ENCODE results near the gene CEP72. TPM values are rescaled to one million over a fixed set of nuclear protein-coding genes. Genes with fewer than 3 reads are reported as not detected.

CEP72 gene
- total RNA-seq, 2 donors from 2014 or later, result 35.6 to 36.5 TPM

DNA sequence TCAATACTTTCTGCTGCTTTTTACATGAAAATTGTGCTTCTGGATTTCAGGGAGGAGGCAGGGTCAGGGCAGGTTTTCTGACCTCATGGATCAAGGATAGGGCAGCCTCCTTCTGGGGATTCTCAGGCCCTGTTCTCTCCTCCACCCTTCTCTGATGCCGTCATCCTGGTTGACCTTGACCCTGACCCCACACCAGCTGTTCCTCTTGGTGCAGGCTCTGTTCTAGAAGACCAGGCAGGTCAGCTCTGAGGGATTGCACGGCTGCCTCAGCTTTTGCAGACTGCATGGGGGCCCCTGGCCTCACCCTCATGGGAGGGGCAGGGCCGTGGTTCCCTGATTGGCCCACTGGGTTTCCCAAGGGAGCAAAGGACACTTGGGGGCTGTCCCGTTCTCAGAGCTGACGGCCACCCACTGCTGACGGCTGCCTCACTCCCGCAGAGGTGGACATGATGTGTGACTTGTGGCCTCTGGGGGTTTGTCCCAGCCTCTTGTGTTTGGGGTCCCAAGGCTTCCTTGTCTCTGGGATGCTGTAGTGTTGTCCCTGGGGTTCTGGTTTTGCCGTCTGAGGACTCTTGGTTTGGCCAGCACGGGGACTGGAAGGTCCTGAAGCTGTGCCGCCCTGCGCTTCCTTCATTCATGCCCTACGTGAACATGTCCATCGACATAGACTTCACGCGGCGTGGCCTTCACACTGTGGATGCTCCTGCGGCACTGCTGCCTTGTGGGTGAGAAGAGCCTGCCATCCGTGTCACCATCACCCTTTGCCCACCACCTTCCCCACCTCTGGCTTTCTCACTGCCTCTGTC lies 34.5 kb downstream of the CEP72 start:
- Mint-ChIP-seq H3K36me3 (ENCODE audit: low read depth) (peaks cover 28% of the 10 kb centered on the region), H3K4me1 (no peaks in the 10 kb centered on the region), H3K27me3 (ENCODE audit: insufficient read depth) (no peaks in the 10 kb centered on the region), H3K27ac (no peak overlapping the region), H3K4me3 (no peak overlapping the region), H3K9me3 (no peaks in the 10 kb centered on the region)
- Histone ChIP-seq H3K27me3 (ENCODE audit: control insufficient read depth, insufficient read depth, low read length, poor library complexity, severe bottlenecking) (no peaks in the 10 kb centered on the region), H3K4me1 (ENCODE audit: control insufficient read depth, insufficient read depth, low read length) (no peaks in the 10 kb centered on the region), H3K9me3 (ENCODE audit: control insufficient read depth, low read length) (peaks cover 34% of the 10 kb centered on the region), H3K36me3 (ENCODE audit: control insufficient read depth, insufficient read depth, low read length) (peaks cover 56% of the 10 kb centered on the region), H3K27ac (ENCODE audit: low read depth, low read length) (no peak overlapping the region), H3K4me3 (ENCODE audit: low read length) (no peak overlapping the region), H3K9ac (ENCODE audit: extremely low read depth, low read length, poor library complexity, severe bottlenecking) (no peak overlapping the region)
- TF ChIP-seq, protein P1, sequence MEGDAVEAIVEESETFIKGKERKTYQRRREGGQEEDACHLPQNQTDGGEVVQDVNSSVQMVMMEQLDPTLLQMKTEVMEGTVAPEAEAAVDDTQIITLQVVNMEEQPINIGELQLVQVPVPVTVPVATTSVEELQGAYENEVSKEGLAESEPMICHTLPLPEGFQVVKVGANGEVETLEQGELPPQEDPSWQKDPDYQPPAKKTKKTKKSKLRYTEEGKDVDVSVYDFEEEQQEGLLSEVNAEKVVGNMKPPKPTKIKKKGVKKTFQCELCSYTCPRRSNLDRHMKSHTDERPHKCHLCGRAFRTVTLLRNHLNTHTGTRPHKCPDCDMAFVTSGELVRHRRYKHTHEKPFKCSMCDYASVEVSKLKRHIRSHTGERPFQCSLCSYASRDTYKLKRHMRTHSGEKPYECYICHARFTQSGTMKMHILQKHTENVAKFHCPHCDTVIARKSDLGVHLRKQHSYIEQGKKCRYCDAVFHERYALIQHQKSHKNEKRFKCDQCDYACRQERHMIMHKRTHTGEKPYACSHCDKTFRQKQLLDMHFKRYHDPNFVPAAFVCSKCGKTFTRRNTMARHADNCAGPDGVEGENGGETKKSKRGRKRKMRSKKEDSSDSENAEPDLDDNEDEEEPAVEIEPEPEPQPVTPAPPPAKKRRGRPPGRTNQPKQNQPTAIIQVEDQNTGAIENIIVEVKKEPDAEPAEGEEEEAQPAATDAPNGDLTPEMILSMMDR (conservative IDR thresholded peaks at IDR 0.05), result no peak
- no peak for DNase-seq
- WGBS, 2 experiments (ENCODE audit: insufficient coverage in 1 of 2, insufficient read length in 1 of 2), result 95 to 96% methylated on average over 16 to 18 of the region's 18 CpGs

DNA sequence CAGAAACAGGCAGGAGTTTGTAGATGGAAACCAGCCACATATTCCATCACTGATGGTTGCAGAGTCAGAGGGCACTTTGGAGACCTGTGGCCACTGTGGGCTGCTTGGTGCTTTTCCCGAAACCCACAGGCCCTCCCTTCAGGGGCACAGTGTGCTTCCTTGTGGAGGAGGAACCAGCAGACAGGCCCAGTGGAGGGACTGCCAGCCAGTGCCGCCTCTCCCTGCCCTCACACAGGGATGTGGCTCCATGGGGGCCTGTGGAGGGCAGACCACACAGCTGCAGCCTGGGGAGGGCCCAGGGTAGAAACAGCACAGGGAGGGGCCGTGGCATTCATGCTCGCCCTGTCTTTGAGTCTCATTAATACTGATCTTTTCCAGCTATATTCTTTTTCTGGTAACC lies 35.2 kb downstream of the CEP72 start:
- Histone ChIP-seq H3K4me1 (ENCODE audit: control insufficient read depth, insufficient read depth, low read length) (no peaks in the 10 kb centered on the region), H3K9me3 (ENCODE audit: control insufficient read depth, low read length) (peaks cover 34% of the 10 kb centered on the region), H3K9ac (ENCODE audit: extremely low read depth, low read length, poor library complexity, severe bottlenecking) (no peak overlapping the region), H3K4me3 (ENCODE audit: low read length) (no peak overlapping the region), H3K36me3 (ENCODE audit: control insufficient read depth, insufficient read depth, low read length) (peaks cover 61% of the 10 kb centered on the region), H3K27me3 (ENCODE audit: control insufficient read depth, insufficient read depth, low read length, poor library complexity, severe bottlenecking) (no peaks in the 10 kb centered on the region), H3K27ac (ENCODE audit: low read depth, low read length) (no peak overlapping the region)
- no peaks in the 10 kb centered on the region for H3K27me3 Mint-ChIP-seq (ENCODE audit: insufficient read depth)
- WGBS, 2 experiments (ENCODE audit: insufficient coverage in 1 of 2, insufficient read length in 1 of 2), result 93 to 98% methylated on average over 2 to 4 of the region's 4 CpGs
- H3K4me3 Mint-ChIP-seq, result no peak overlapping the region
- TF ChIP-seq, protein P1 (conservative IDR thresholded peaks at IDR 0.05), result no peak
- peaks cover 28% of the 10 kb centered on the region for H3K36me3 Mint-ChIP-seq (ENCODE audit: low read depth)
- DNase-seq, result no peak
- H3K27ac Mint-ChIP-seq, result no peak overlapping the region
- H3K4me1 Mint-ChIP-seq, result no peaks in the 10 kb centered on the region
- peaks cover 1% of the 10 kb centered on the region for H3K9me3 Mint-ChIP-seq

- Mint-ChIP-seq H3K36me3 (ENCODE audit: low read depth) (peaks cover 28% of the 10 kb centered on the region), H3K27me3 (ENCODE audit: insufficient read depth) (no peaks in the 10 kb centered on the region), H3K9me3 (peaks cover 1% of the 10 kb centered on the region), H3K27ac (no peak overlapping the region), H3K4me3 (no peak overlapping the region), H3K4me1 (no peaks in the 10 kb centered on the region)
- DNase-seq, result no peak
- 95 to 98% methylated on average over 6 to 9 of the region's 9 CpGs for WGBS, 2 experiments (ENCODE audit: insufficient coverage in 1 of 2, insufficient read length in 1 of 2)
- Histone ChIP-seq H3K27me3 (ENCODE audit: control insufficient read depth, insufficient read depth, low read length, poor library complexity, severe bottlenecking) (no peaks in the 10 kb centered on the region), H3K4me1 (ENCODE audit: control insufficient read depth, insufficient read depth, low read length) (no peaks in the 10 kb centered on the region), H3K27ac (ENCODE audit: low read depth, low read length) (no peak overlapping the region), H3K4me3 (ENCODE audit: low read length) (peak overlapping the region; percentile 69), H3K36me3 (ENCODE audit: control insufficient read depth, insufficient read depth, low read length) (peaks cover 65% of the 10 kb centered on the region), H3K9me3 (ENCODE audit: control insufficient read depth, low read length) (peaks cover 34% of the 10 kb centered on the region), H3K9ac (ENCODE audit: extremely low read depth, low read length, poor library complexity, severe bottlenecking) (no peak overlapping the region)
- TF ChIP-seq, protein P1 (conservative IDR thresholded peaks at IDR 0.05), result no peak
These were observed 35.6 kb downstream of the CEP72 start for GRCh38 chr5:647727-648126.

All from endodermal cell (in vitro differentiated cells).